HG02973 (cell line): ENCODE measurements around the gene PDPN.

Experiments
- ATAC-seq: cut with Tn5 transposase; IDR thresholded peaks from one replicate; pipeline ENCODE4 v1.9.1; 2021; ENCODE audit warnings: moderate library complexity; ENCODE audit not compliant: unreplicated experiment

PDPN gene

GRCh38 chr1:13576926-13577325 lies 6.7 kb upstream of the PDPN start:
- ATAC-seq: no peak

- ATAC-seq: no peak
These were observed 5.8 kb upstream of the PDPN start for GRCh38 chr1:13577846-13578245.

GRCh38 chr1:13581446-13581845 lies 2.2 kb upstream of the PDPN start:
- no peak for ATAC-seq

- ATAC-seq: no peak
These were observed 754 bp upstream of the PDPN start for GRCh38 chr1:13582713-13583443.

GRCh38 chr1:13583966-13584791 lies 547 bp downstream of the PDPN start:
- no peak for ATAC-seq

GRCh38 chr1:13584876-13585611 lies 1.4 kb downstream of the PDPN start:
- ATAC-seq: no peak

- ATAC-seq: no peak
These were observed 2.0 kb downstream of the PDPN start for GRCh38 chr1:13585612-13585991.

GRCh38 chr1:13586001-13586400 lies 2.4 kb downstream of the PDPN start:
- no peak for ATAC-seq

GRCh38 chr1:13587256-13588030 lies 3.8 kb downstream of the PDPN start:
- ATAC-seq: no peak

GRCh38 chr1:13588946-13589796 lies 5.5 kb downstream of the PDPN start:
- ATAC-seq: no peak

GRCh38 chr1:13590486-13590885 lies 6.9 kb downstream of the PDPN start:
- ATAC-seq: no peak

- no peak for ATAC-seq
These were observed 10.0 kb downstream of the PDPN start for GRCh38 chr1:13593511-13594131.

GRCh38 chr1:13595411-13595810 lies 11.8 kb downstream of the PDPN start:
- ATAC-seq: no peak

GRCh38 chr1:13597166-13597565 lies 13.5 kb downstream of the PDPN start:
- ATAC-seq: no peak

- ATAC-seq: no peak
These were observed 17.3 kb downstream of the PDPN start for GRCh38 chr1:13600762-13601453.

GRCh38 chr1:13604176-13604575 lies 20.5 kb downstream of the PDPN start:
- ATAC-seq: no peak

- ATAC-seq: no peak
These were observed 21.1 kb downstream of the PDPN start for GRCh38 chr1:13604721-13605120.

- no peak for ATAC-seq
These were observed 21.5 kb downstream of the PDPN start for GRCh38 chr1:13605159-13605558.

GRCh38 chr1:13607002-13607401 lies 23.4 kb downstream of the PDPN start:
- ATAC-seq: no peak
